Stimulated activated CD8-positive, alpha-beta memory T cell treated with anti-CD3 and anti-CD28 coated beads, Interleukin-7, amount 100 ng/mL, for 24 hours (primary cell): ENCODE results near the gene TFPI.
"Not testable (repeated sequence)": the region's sequence is repeated elsewhere in the genome, so short reads cannot be mapped to it uniquely, and the experiment has no call there.

Source experiments
- DNase-seq: peaks from one replicate; pipeline ENCODE4 v3.0.0-alpha.2; 2020; ENCODE audit warnings: low read depth

Gene TFPI

DNA sequence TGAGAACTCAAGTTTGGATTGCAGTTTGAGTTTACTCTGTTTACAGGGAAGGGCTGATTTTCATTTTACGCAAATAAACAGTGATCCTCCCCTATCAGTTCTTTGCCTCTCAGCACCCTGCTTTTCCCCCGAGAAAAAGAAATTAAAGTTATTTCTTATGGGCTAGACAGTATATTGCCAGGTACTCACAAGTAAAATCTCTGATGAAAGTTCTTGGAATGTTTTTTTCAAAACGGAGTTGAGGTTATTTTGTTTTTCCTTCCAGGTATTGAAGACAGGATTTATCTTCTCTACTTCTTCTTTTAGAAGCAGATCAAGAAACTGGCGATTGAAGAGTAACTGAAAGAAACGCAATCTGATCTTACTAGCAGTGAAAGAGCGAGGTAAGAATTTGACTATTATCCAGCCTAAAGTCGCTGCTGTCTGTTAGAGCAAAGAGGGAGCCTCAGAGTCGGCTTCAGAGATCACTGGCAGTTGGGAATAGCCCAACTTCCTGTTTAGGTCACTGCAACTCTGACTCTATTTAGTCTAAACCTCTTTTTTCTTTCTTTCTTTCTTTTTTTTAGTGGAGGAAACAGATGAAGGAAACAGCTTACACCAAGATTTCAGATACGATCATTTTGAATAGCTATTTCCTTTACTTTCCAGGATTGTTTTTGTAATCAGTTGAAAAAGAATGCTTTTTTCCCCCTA is at the start of gene TFPI:
TFPI (minus strand) TSS at position 425 of the 693 bp plus-strand sequence. CDS start 50,667 bp downstream, outside the sequence.
- no peak for DNase-seq

DNA sequence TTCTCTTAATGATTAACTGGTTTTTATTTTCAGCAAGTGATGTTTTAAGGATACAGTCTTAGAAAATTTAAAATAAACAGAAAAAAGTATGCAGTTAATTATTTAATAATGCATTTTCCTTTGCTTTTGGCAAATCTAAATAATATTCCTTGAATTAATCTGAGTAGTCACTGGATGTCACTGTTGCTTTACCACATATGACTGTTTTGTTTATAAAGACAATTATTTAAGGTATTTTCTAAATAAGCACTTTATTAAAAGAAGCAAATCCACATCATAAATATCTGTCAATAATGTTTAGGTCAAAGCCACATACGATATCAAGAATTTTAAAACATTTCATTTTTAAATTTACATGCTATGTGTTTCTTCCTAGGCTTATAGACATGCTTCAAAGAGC is 40.6 kb upstream of the TFPI start:
- no peak for DNase-seq

DNA sequence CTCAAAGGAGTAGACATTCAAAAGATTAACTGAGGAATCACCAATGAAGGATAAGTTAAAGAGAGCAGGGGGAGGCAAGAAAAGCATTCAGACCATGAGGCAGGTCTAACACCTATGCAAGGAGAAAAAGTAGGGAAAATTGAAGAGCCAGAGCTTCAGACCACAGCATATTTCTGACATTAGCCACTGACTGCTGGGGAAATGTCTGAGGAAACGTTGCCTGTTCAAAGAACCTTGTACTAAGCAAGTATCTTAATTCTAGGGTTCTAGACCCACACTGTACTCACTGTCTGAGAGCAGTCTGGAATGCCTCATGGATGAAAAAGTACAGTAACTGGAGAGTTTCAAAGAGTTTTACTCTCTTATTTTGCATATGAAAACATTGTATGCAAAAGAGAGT is 39.5 kb upstream of the TFPI start:
- no peak for DNase-seq

DNA sequence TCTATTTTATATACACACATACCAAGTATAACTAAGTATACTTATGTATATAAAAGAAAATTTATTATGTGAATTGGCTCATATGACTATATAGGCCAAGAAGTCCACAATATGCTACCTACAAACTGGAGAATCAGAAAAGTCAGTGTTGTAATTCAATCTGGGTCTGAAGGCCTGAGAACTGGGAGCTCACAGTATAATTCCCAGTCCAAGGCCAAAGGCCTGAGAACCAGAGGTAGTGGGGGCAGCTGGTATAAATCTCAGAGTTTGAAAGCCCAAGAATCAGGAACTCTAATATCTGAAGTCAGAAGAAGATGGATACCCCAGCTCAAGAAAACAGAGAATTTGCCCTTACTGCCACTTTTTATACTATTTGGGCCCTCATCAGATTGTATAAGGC is 38.9 kb upstream of the TFPI start:
- DNase-seq: no peak

DNA sequence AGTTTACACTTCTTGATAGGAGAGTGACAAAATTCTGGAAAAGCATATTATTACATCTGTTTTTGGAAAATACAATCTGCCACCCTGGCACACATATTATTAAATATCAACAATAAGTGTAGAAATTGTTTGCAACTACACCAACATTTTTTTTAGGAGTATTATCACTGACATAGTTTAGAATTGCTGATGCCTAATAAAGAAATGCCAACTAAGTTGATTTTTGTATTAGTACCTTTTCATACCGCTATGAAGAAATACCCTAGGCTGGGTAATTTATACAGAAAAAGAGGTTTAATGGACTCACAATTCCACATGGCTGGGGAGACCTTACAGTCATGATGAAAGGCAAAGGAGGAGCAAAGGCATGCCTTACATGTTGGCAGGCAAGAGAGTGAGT is 35.9 kb upstream of the TFPI start:
- no peak for DNase-seq

DNA sequence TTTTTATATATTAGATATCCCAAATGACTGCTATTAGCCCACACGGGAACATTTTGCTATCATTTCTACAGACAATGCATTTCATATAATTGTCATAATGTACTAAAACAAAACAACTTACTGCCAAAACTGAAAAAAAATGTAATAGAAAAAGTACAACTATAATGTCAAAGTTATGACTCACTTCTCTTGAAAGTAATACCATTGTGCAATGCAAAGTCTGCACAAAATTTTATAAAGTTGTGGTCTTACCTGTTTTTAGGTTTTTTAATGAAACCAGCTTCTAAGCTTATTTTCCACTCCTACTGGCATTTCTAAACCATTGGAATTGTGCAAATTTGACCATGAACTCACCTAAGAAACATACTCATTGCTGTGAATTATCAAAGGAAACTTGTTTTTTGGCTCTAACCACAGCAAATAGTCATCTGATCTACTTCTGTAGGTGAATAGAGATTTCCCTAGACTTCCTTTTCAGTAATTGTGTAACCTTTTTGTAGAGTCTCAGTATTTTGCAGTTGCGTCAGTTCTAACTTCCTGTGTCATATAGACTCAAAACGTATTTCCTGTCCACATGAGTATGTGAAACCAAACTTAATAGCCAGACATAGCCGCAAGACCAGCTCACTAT is 31.9 kb upstream of the TFPI start:
- no peak for DNase-seq

DNA sequence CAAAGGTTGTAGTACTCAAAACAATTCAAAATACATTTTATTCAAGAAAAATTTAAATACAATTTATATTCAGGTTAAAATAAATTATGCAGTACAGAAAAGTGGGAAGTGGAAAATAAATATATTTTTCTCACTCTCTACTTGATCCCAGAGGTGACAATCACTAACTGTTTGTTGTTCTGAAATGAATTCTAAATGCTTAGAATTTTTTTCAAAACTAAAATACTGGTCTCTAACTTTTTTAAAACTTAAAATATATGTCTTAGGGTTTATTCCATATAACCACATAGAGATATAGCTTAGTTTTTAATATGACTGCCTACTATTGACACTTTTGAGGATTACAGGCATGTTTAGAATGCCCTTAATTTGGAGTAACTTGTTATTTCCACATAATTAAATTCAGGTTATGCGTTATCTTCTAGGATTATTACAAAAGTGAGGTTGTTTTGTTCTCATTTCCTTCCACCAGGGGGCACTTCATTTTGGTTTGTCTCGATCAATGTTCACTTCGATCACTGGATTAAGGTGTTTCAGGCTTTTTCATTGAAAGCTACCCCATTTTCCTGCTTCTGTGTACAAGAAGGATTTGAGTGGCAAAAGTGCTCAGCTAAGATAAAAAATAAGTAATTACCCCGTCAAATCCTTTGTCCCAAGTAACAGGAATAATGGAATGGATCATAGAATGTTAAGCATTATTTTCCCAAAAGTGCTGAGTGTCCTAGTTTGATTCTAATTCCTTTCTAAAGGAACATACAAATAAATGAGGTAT is 27.1 kb upstream of the TFPI start:
- no peak for DNase-seq

DNA sequence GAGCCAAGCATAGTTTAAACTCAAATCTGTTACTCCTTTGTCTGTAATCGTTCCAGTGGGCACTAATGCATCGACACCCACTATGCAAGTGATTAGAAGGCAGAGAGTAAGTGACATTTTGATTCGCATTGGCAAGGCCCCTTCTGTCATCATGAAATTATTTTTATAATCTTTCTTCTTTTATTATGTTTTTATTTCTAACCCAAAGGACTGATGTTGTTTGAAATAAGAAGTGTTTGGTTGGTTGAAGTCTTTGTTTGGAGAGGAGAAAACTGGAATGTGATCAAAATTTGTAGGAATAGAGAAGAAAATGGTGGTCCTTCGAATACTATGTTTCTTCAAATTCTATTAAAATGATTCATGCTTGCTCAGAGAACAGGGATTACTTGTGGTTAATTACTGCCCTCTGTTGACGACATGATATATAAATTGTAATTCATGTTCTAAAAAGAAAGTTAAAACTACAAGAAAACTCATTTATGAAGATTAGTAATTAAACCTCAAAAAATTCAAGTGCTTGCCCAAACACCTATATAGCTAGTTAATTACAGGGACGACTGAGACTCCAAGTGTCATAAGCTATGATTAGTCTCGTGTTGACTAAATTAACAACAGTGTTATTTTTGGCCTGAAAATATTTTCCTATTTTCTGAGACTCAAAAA is 26.4 kb upstream of the TFPI start:
- no peak for DNase-seq

DNA sequence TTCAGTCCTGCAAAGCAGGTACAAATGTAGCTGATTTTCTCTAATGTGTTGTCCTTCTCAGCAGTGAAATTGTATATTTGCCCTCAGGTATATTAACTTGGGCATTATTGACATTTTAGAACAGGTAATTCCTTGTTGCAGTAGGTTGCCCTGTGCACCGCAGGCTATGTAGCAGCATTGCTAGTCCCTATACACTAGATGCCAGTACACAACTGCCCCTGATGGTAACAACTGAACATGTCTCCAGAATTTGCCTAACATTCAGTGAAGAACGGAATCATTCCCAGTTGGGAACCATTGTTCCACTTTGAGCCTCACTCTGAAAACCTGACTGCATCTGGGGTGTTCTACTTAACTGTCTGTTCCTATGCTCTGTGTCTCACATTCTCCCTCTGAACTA is 23.1 kb upstream of the TFPI start:
- no peak for DNase-seq

DNA sequence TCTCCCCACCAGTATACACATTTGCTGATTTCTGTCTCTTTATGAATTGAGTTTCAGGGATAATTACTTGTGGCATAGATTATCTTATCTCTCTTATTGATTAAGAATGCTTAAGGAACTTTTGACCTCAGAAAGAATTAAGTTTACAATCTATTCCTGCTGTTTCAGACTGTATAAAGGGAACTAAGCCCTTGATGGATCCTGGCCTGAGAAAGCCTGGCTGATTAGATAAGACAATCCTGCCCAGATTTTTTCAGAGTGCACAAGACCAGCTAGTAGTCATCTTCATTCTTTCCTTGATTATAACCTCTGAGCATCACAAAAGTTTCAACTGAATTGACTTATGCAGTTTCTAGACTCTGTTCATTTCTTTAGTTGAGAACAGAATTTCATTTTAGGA is 22.7 kb upstream of the TFPI start:
- no peak for DNase-seq

DNA sequence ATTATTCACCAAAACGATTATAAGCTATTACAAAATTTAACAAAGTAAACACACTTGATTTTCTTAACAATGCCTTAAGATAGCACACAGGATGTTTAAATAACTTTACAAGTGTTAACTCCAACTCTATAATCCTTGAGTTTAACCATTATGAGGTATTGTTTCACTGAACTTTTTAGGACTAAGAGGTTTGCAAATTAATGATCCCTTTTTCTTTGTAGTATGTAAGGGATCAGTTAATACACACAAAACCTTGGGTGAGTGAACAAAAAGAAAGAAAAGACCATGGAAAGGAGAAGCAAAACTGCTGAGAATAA is 21.5 kb upstream of the TFPI start:
- no peak for DNase-seq

DNA sequence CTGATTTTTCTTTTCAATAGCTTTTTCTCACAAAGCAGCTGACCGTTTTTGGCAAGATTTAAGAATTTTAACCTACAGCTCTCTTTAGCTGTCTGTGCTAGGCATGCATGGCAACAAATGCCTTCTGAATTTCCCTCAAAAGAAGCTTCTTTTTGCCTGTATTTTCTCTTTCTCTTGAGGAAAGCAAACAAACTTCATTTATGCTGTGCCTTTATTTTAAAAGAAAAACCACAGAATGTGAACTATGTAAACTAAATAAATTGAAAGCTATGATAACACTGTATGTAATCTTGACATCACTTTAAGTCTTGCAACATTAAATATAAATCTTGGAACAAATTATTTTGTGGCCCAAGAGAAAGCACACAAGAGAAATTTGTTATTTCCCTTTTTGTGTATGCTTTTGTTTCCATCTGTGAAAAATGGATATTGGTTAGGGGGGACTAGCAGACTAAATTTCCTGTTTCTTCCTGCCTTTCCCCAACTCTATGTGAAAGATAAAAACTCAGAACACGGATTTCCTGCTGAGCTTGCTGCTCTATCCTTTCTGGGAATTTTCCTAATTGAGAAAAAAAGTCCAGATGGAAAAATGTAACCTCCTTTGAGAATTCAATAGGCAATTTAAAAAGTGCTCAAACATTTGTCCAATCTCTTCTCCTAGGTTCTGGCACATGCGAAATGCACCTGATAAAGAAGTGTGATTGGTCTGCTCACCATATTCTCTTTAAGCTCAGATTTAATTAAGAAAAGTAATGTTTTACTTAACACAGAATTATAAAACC is 20.9 kb upstream of the TFPI start:
- DNase-seq: no peak

DNA sequence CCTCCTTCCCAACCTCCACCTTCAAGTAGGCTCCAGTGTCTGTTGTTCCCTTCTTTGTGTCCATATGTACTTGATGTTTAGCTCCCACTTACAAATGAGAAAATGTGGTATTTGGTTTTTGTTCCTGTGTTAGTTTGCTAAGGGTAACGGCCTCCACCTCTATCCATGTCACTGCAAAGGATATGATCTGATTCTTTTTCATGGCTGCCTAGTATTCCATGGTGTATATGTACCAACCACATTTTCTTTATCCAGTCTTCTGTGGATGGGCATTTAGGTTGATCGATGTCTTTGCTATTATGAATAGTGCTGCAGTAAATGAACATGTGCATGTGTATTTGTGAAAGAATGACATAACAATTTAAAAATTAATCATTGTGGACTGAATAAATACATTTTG is 19.5 kb upstream of the TFPI start:
- no peak for DNase-seq

DNA sequence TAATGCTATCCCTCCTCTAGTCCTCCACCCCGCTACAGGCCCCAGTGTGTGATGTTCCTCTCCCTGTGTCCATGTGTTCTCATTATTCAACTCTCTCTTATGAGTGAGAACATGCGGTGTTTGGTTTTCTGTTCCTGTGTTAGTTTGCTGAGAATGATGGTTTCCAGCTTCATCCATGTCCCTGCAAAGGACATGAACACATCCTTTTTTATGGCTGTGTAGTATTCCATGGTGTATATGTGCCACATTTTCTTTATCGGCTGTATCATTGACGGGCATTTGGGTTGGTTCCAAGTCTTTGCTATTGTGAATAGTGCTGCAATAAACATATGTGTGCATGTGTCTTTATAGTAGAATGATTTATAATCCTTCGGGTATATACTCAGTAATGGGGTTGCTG is 17.8 kb upstream of the TFPI start:
- DNase-seq: not testable (repeated sequence)

DNA sequence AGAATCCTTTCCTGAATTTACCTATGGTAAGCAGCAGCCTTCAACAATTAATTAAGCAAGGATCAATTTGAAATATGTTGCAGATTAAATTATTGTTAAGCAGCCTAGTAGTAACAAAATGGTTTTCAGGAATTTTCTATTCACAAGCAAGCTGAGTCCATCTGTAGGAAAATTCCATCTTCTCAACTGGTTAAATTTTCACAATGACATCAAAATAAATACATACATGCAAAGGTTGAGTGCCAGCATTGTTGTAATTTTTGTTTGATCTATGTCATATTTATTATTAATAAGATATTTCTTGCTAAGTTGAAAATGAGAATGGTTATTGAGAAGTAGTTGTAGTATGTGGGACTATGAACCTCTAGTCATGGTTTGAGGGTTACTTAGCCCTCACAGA is 15.3 kb upstream of the TFPI start:
- no peak for DNase-seq

DNA sequence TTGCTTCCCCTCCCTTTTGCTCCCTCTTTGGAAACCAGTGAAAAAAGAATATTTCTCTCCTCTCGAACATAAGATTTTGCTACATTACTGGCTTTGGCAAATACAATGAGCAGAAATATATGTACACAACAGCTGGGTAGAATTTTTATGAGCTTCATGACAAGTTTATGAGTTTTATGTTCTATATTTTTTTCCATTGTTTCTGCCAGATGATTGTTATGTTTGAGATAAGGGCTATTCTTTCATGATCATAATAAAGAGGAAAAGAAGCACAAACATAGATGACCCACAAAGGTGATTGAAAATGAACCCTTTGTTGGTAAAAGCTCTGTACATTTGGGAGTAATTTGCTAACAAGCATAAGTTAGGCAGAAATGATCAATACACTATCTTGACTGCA is 14.8 kb upstream of the TFPI start:
- no peak for DNase-seq

DNA sequence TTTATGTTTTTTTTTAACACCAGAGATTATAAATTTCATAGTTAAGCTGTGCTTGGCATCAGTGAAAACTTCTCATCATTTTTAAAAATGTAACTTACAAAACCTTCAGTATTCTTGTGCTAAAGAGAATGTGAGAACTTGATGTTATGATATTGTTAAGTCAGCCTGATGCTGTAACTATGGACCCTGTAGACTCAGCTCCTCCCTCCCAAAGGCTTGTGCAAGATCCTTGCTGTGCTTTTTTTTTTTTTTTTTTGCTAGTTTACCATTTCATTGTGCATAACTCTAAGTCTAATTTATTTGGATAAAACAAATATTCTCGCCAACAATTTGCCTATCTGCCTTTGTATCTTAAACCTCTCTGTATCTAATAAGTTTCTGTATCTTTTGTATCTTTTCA is 12.9 kb upstream of the TFPI start:
- no peak for DNase-seq

DNA sequence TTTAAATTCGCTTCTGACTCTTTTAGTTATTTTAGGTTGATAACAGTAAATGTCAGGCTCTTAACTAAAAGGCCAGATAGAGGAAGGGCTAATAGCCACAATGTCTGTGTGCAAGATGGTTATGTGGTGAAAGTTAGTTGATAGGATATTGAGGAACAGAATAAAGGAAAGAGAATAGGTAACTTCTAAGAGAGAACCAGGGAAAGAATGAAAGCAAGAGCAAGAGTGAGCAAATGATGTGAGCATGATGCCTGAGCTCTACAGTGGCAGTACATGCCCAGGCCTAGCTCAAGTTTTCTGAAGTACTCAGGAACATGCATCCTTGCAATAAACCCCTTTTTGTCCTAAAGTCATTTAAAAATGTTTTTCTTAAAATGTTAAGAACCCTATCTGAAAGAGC is 12.5 kb upstream of the TFPI start:
- no peak for DNase-seq

DNA sequence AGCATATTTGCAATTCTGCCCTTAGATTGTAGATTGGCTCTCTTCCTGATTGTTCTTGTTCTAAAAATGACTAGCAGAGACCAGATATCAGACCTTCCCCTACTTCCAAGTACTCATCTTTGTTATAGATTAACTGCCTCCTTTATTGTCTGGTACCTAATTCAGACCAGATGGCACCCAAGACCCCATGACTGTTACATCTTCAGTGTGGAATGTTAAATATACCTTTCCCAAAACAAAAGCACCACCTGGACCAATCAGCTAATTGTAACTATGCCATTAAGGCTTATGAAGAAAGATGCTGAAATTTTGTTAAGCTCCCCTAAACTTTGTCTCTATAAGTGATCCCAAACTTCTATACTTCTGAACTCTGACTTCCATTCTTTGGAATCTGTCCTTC is 12.0 kb upstream of the TFPI start:
- no peak for DNase-seq

DNA sequence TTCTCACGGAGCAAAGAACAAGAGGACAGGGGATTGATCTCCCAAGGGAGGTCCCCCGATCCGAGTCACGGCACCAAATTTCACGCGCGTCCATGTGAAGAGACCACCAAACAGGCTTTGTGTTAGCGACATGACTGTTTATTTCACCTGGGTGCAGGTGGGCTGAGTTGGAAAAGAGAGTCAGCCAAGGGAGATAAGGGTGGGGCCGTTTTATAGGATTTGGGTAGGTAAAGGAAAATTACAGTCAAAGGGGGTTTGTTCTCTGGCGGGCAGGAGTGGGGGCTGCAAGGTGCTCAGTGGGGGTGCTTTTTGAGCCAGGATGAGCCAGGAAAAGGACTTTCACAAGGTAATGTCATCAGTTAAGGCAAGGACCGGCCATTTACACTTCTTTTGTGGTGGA is 11.4 kb upstream of the TFPI start:
- DNase-seq: not testable (repeated sequence)

DNA sequence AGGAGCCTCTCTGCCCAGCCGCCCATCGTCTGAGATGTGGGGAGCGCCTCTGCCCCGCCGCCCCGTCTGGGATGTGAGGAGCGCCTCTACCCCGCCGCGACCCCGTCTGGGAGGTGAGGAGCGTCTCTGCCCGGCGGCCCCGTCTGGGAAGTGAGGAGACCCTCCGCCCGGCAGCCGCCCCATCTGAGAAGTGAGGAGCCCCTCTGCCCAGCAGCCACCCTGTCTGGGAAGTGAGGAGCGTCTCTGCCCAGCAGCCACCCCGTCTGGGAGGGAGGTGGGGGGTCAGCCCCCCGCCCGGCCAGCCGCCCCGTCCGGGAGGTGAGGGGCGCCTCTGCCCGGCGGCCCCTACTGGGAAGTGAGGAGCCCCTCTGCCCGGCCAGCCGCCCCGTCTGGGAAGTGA is 2.3 kb upstream of the TFPI start:
- not testable (repeated sequence) for DNase-seq

DNA sequence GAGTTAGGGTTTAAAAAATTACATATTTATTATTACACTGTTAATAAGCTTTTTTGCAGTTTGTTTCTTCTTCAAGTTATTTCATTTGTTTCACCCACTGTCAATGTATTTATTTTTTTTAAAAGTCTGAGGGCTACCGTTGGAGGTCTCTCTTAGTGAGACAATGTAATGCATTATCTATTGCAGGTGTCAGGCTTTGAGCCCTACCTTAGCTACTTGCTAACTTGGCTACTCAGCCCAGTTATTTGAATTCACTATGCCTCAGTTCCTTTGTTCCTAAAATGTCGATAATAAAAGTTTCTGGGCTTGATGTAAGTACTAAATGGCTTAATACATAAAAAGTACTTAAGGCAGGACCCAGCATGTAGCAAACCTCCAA is 458 bp upstream of the TFPI start:
- no peak for DNase-seq
